CD4-positive, alpha-beta T cell treated with Interferon gamma for 1 hour (primary cell): ENCODE data around the gene AGL.
"Not testable (repeated sequence)": the region's sequence is repeated elsewhere in the genome, so short reads cannot be mapped to it uniquely, and the experiment has no call there.

Source experiments
- DNase-seq: peaks from one replicate; pipeline ENCODE4 v3.0.0-alpha.2; 2020

Gene AGL

GRCh38 chr1:99849744-99850458 is at the start of gene AGL:
AGL (plus strand) TSS chr1:99850361; CDS start chr1:99851043, 682 bp downstream.
- DNase-seq = peak; percentile 87

DNA sequence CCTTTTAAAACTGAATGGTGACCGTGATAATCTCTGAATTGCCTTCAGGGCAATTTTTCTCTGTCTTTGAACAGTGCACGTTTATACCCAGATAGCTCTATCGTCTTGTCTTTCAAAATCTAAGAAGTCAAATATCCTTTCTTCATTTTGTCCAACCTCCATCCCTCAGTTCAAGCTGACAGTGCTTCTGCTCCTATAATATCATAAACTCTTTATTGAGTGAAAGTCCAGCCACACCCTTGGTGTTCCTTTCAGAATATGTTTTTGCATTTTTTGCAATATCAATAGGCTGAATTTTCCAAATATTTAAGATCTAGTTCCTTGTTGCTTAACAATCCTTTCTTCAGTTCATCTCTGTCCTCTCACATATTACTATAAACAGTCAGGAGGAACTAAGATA is 48.6 kb upstream of the AGL start:
- DNase-seq = no peak

GRCh38 chr1:99806882-99807281 is 43.3 kb upstream of the AGL start:
- no peak for DNase-seq

- no peak for DNase-seq
These were observed 41.6 kb upstream of the AGL start for GRCh38 chr1:99808391-99809115.

- no peak for DNase-seq
These were observed 39.1 kb upstream of the AGL start for GRCh38 chr1:99811075-99811474.

- no peak for DNase-seq
These were observed 38.4 kb upstream of the AGL start for GRCh38 chr1:99811747-99812146.

GRCh38 chr1:99814373-99814900 is 35.7 kb upstream of the AGL start:
- DNase-seq = no peak

- DNase-seq = no peak
These were observed 33.5 kb upstream of the AGL start for GRCh38 chr1:99816656-99817055.

DNA sequence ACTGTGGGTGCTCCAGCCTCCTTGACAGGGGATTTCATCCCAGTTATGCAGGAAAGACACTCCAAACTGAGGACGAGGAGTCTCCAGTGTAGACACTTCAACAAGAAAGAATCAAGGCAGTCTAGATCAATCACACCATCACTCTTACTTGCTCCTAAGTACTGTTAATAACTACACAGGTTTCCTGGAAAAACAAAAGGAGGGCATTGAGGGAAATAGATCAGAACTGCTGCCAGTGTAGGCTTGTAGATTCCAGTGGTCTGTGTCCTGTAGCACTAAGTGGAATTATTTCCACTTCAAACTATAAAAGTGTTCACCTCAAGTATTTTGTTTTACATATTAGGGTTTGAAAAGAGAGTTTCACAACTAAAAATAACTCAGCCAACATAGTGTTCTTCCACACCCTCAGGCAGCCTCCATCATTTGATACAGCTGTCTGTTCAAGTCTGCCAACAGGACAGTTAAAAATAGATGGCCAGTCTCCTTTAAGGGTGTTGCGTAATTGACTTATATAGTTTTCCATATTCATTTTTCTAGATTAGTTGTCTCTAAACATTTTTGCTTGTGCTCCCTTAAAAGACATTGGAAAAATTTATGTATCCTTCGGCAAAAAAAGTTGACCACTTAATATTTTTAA is 32.0 kb upstream of the AGL start:
- DNase-seq = no peak

- no peak for DNase-seq
These were observed 29.6 kb upstream of the AGL start for GRCh38 chr1:99820546-99820945.

GRCh38 chr1:99825098-99825497 is 25.1 kb upstream of the AGL start:
- DNase-seq = no peak

- no peak for DNase-seq
These were observed 24.5 kb upstream of the AGL start for GRCh38 chr1:99825702-99826101.

DNA sequence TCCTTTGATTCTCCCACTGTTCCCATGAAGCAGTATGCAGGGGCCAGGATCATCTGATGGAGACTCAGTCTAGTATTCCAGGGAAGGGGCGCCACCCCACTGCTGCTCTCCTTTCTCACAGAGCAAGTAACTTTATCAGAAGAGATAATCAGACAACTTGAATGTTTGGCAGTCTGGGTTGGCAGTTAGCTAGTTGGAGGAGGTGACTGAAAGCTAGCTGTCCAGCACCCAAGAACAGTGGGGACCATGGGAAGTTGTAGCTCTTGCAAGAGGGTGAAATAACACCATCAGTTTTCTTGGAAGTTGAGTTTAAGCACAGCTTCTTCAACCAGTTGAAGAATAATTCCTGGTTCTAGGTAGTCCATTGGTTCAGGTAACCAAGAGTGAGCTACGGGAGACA is 22.2 kb upstream of the AGL start:
- no peak for DNase-seq

- no peak for DNase-seq
These were observed 20.9 kb upstream of the AGL start for GRCh38 chr1:99829269-99829668.

GRCh38 chr1:99833911-99834310 is 16.2 kb upstream of the AGL start:
- DNase-seq = not testable (repeated sequence)

DNA sequence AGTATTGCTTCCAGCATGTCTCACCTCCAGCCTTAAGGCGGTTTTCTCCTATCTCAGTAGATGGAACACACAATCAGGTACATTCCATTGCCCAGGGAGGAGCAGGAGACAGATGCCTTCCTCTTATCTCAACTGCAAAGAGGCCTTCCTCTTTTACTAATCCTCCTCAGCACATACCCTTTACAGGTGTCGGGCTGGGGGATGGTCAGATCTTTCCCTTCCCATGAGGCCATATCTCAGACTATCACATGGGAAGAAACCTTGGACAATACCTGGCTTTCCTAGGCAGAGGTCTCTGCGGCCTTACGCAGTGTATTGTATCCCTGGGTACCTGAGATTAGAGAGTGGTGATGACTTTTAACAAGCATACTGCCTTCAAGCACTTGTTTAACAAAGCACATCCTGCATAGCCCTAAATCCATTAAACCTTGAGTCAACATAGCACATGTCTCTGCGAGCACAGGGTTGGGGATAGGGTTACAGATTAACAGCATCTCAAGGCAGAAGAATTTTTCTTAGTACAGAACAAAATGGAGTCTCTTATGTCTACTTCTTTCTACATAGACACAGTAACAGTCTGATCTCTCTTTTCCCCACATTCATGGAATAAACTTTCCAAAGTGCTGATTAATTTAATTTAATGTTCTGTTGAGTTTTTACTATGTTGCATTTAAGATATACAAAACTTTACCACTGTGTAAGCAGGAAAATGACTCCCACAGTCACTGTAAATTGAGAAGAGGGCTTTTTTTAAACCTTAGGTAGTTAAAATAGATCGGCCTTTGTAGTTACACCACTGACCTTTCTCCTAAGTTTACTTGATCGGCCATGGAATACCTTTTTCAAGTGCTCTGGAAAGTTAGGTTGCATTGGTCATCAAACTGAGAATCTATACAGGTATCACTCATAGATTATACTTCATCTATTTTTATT is 13.7 kb upstream of the AGL start:
- DNase-seq = not testable (repeated sequence)

DNA sequence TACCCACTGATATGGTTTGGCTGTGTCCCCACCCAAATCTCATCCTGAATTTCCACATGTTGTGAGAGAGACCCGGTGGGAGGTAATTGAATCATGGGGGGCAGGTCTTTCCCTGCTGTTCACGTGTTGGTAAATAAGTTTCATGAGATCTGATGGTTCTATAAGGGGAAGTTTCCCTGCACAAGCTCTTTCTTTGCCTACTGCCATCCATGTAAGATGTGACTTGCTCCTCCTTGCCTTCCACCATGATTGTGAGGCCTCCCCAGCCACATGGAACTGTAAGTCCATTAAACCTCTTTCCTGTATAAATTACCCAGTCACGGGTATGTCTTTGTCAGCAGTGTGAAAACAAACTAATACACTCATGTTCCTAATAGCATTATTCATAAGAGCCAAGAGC is 9.8 kb upstream of the AGL start:
- not testable (repeated sequence) for DNase-seq

- no peak for DNase-seq
These were observed 6.4 kb upstream of the AGL start for GRCh38 chr1:99843760-99844159.

DNA sequence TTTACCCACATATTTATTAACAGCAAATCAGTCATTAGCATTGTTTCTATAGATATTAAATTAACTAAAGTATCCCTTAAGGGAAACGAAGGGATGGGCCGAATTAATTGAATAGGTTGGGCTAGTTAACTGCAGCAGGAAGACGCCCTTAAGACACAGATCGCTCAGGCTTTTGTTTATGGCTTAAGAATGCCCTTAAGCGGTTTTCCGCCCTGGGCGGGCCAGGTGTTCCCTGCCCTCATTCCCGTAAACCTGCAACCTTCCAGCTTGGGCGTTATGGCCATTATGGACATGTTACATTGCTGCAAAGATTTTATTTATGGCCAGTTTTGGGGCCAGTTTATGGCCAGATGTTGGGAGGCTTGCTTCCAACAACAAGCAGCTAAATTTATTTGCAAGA is 5.0 kb upstream of the AGL start:
- DNase-seq = not testable (repeated sequence)

- DNase-seq = no peak
These were observed 783 bp upstream of the AGL start for GRCh38 chr1:99849413-99849743.

DNA sequence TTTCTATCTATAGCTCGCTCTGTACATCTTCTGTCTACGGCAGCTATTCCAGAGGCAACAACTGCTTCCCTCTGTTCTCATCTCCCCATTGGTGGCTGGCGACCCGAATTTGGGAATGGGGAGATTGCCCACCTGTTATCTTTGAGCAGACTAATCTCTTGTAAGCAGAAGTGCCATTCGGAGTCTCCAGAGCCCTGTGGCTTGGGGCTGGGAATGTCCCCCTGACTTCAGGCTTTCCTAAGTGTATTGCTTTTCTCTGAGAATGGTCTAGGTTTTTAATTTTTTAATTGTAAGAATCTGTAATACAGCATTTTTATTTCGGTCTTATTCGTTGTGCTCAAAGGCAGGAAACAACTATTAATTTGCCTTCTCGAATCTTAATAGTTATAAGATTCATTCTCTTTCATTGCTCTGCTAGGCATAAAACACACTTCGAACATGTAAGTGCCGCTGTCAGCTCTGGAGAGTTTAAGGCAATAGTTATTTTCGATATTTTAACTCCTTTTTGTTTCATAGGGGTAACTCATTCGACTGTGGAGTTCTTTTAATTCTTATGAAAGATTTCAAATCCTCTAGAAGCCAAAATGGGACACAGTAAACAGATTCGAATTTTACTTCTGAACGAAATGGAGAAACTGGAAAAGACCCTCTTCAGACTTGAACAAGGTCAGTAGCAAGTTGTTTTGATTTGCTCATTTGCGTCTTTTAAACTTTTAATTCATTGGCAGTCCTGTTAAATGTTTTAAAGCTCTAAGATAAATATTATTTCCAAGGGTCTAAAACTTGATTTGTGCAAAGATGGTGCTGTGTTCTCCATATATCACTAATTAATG is 514 bp downstream of the AGL start:
- no peak for DNase-seq
